ENCODE data around the gene STK17A.
"Not testable (repeated sequence)": the region's sequence is repeated elsewhere in the genome, so short reads cannot be mapped to it uniquely, and the experiment has no call there.

Gene STK17A

GRCh38 chr7:43602256-43602655, 19.3 kb downstream of the STK17A start:
- no peak for DNase-seq

- no peak for DNase-seq
Measured at GRCh38 chr7:43604251-43604650, 21.3 kb downstream of the STK17A start.

GRCh38 chr7:43609097-43609496, 26.2 kb downstream of the STK17A start:
- no peak for DNase-seq

- DNase-seq, result no peak
Measured at GRCh38 chr7:43612128-43612527, 29.2 kb downstream of the STK17A start.

GRCh38 chr7:43612599-43613589, 30.0 kb downstream of the STK17A start:
- no peak for DNase-seq

- DNase-seq, result no peak
Measured at GRCh38 chr7:43615558-43616145, 32.7 kb downstream of the STK17A start.

- no peak for DNase-seq
Measured at GRCh38 chr7:43616977-43617376, 34.1 kb downstream of the STK17A start.

- no peak for DNase-seq
Measured at GRCh38 chr7:43618073-43618472, 35.2 kb downstream of the STK17A start.

GRCh38 chr7:43619213-43620012, 36.5 kb downstream of the STK17A start:
- DNase-seq, result no peak

- DNase-seq, result no peak
Measured at GRCh38 chr7:43621729-43622448, 39.0 kb downstream of the STK17A start.

GRCh38 chr7:43624156-43624555, 41.2 kb downstream of the STK17A start:
- DNase-seq, result no peak

- peak in 1 of 2 donors; percentile 18 for DNase-seq
Measured at GRCh38 chr7:43625453-43625852, 42.5 kb downstream of the STK17A start.

- DNase-seq, result no peak
Measured at GRCh38 chr7:43625980-43626379, 43.1 kb downstream of the STK17A start.

GRCh38 chr7:43626695-43627094, 43.8 kb downstream of the STK17A start:
- no peak for DNase-seq

- not testable (repeated sequence) for DNase-seq
Measured at GRCh38 chr7:43627798-43628197, 44.9 kb downstream of the STK17A start.

- no peak for DNase-seq
Measured at GRCh38 chr7:43628431-43628830, 45.5 kb downstream of the STK17A start.

GRCh38 chr7:43629857-43630256, 46.9 kb downstream of the STK17A start:
- no peak for DNase-seq

GRCh38 chr7:43630482-43630881, 47.6 kb downstream of the STK17A start:
- no peak for DNase-seq

- no peak for DNase-seq
Measured at GRCh38 chr7:43631559-43631958, 48.7 kb downstream of the STK17A start.

GRCh38 chr7:43632746-43633145, 49.8 kb downstream of the STK17A start:
- no peak for DNase-seq

- no peak for DNase-seq
Measured at GRCh38 chr7:43634384-43634783, 51.5 kb downstream of the STK17A start.

- DNase-seq, result no peak
Measured at GRCh38 chr7:43636093-43636492, 53.2 kb downstream of the STK17A start.

Measured in activated CD4-positive, alpha-beta T cell treated with anti-CD3 and anti-CD28 coated beads for 4 hours (primary cell).